HG02588 (cell line): ENCODE measurements around the gene SMC1A.
"Not testable (repeated sequence)": the region's sequence is repeated elsewhere in the genome, so short reads cannot be mapped to it uniquely, and the experiment has no call there.

Experiments
- ATAC-seq: cut with Tn5 transposase; IDR thresholded peaks from one replicate; pipeline ENCODE4 v1.9.1; 2021; ENCODE audit warnings: mild to moderate bottlenecking, moderate library complexity; ENCODE audit not compliant: unreplicated experiment

The SMC1A gene

GRCh38 chrX:53422861-53423306 is 430 bp upstream of the SMC1A start, which contains the start of gene RIBC1:
TSS of gene RIBC1 (plus strand) at chrX:53422873. CDS start at chrX:53426277, 3,404 bp downstream.
- no peak for ATAC-seq

DNA sequence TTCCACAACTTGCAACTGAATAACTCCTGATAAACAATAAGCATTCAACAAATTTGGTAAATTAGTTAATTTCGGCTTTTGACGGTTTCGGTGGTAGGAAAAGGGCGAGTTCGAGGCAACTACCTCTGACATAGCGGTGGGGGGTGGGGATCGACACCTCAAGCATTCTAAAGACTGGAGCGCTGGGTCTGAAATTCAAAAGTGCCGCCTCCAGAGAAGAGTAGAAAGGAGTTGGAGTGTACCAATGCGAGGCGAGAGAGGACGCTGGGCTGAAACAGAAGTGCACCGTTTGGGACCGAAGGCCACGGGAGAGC is 725 bp downstream of the SMC1A start:
- ATAC-seq: peak; percentile 3

GRCh38 chrX:53421125-53421524 is 1.3 kb downstream of the SMC1A start:
- no peak for ATAC-seq

- ATAC-seq: not testable (repeated sequence)
These were observed 2.1 kb downstream of the SMC1A start for GRCh38 chrX:53420351-53420750.

DNA sequence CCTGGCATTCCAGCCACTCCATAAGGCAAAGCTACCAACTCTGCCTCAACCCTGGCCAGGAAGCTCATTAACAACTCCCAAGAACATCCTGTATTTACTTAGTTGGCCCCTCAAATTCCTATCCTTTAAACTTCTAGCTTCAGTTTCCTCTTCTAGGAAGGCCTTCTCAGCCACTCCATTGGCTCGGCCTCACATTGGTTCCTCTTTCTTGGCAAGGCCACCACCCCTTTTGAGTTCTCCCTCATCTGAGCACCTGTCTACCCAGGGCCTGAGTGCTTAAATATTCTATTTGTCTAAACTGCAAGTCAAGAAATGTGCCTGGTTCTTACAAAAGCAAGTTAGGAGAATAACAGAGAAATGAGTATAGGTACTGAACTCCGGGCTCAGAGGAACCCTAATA is 10.0 kb downstream of the SMC1A start:
- no peak for ATAC-seq

DNA sequence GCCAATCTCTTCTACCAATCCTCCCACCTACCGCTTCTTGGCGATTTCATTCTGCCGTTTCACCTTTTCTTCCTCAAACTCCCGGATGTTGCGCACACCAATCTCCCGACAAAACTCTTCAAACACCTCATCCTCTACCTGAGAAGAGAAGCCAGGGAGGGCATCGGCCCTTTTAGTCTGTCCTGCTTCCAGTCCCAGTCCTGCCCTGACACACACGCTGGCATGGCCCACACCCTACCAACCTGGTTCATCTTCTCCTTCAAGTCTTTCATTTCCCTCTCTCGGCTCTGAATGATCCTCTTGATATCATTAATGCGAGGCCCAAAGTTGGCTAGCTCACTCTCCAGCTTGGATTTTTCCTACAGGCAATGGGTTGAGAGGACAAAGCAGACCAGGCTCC is 18.9 kb downstream of the SMC1A start:
- no peak for ATAC-seq

DNA sequence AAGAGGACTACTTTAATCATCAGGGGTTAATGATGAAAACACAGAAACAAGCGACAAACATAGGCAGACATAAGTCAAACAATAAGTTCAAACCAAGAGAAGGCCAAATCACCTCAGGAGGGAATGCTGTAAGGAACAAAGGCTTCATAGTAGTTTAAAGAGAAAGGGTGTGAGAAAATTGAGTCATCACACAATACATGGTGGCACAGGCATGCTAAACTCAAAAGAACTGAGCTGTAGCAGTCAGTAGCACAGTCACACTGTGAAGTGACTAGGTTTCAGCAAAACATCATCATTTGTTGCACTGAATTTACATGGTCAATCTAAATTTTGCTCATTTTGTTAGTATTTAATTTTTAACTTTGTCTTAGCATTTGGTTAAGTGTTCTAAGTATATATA is 24.2 kb downstream of the SMC1A start:
- ATAC-seq: no peak

DNA sequence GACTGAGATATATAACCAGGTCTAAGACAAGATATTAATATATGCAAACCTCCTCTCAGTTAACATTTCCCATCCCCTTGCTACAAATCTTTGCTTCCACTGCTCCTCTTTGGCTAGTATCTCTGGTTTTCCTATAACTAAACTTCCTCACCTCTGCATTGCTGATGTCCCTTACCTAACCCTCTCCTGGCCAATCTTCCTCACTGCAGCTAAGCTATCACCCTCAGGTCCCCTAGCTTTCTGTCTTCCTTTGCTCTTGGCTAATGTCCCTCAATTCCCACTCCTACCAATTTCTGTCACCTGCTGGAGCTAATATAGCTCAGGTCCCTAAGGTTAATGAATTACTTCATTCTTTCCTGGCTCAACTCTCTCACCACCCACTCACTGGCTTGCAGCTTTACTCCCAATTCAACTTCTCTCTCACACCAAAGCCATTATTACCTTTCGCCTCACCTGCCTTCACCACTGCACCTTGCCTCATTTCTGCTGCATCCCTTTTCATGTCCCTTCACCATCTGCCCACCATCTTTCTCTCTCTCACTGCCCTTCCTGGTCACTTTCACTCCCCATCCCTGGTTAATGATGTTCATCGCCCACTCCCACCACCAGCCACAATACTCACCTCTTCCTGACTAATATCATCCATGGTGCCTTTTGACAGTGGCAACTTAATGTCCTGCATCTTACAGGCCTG is 26.7 kb downstream of the SMC1A start:
- no peak for ATAC-seq

GRCh38 chrX:53383376-53384076 is 38.9 kb downstream of the SMC1A start:
- ATAC-seq: no peak

GRCh38 chrX:53379747-53380146 is 42.7 kb downstream of the SMC1A start:
- no peak for ATAC-seq

DNA sequence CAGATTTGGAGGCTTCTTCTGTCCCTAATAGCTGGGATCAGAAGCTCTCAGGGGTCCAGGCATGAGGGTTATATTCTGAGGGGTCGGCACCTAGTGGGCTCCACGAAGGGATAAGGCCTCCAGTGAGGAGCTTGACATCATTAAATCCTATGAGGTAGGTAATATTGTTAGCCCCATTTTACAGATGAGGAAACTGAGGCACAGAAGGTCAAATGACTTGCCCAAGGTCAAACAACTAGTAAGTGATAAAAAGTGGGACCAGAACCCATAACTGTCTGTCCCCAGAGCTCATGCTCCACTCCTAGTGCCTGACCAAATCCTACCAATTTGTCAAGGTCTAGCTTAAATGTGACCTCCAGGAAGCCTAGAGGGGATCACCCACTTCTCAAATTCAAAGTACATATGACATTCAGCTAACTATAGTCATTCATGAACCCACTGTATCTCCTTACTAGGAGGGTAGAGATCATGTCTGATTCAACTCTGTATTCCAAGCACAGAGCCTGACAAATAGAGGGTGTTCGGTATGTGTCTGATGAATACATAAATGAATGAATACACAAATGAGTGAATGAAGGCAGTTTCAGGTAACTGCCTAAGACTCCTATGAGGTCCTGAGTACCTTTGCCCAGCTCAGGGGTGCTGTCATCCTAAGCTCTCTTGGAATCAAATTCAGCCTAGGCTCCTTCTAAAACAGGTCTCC is 43.3 kb downstream of the SMC1A start:
- ATAC-seq: no peak

- ATAC-seq: no peak
These were observed 45.0 kb downstream of the SMC1A start for GRCh38 chrX:53377464-53377863.

DNA sequence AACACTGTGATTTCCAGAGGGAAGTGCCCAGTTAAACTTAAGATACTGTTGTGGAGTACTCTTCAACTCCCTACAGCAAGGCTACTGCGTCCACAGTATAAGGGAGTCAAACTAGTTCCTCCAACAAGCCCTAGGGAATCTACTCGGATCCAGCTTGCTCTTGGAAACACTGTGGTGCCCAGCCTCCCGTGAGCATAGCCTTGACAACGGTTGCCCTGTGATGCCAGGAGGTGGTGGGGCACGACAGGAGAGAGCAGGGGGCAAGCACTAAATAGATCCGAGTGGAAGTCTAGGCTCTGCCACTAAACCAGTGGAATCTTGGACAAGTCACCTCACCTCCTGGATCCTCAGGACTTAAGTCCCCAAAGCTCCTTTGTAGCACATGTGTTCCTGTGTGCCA is 45.6 kb downstream of the SMC1A start:
- ATAC-seq: no peak

- no peak for ATAC-seq
These were observed 47.5 kb downstream of the SMC1A start for GRCh38 chrX:53374923-53375322.

- no peak for ATAC-seq
These were observed 48.1 kb downstream of the SMC1A start for GRCh38 chrX:53374222-53374820.

GRCh38 chrX:53373307-53373706 is 49.1 kb downstream of the SMC1A start:
- no peak for ATAC-seq

DNA sequence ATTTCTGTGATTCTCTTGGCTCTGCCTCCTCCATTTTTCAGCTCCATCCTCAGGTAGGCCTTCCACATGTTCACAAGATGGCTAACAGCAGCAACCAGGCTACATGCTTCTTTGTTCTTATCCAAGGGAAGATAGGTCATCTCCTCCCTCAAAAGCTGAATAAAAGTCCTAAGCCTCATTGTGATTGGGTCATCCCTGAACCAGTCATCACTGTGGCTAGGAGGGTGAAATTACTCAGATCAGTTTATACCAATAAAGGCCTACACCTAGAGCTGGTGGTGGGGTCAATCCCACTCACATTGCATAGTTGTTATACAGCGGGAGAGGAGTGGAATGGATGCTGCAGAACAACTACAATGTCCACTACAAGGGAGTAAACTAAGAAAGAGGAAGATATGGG is 56.0 kb downstream of the SMC1A start:
- ATAC-seq: not testable (repeated sequence)

GRCh38 chrX:53362449-53362848 is 60.0 kb downstream of the SMC1A start:
- ATAC-seq: no peak

DNA sequence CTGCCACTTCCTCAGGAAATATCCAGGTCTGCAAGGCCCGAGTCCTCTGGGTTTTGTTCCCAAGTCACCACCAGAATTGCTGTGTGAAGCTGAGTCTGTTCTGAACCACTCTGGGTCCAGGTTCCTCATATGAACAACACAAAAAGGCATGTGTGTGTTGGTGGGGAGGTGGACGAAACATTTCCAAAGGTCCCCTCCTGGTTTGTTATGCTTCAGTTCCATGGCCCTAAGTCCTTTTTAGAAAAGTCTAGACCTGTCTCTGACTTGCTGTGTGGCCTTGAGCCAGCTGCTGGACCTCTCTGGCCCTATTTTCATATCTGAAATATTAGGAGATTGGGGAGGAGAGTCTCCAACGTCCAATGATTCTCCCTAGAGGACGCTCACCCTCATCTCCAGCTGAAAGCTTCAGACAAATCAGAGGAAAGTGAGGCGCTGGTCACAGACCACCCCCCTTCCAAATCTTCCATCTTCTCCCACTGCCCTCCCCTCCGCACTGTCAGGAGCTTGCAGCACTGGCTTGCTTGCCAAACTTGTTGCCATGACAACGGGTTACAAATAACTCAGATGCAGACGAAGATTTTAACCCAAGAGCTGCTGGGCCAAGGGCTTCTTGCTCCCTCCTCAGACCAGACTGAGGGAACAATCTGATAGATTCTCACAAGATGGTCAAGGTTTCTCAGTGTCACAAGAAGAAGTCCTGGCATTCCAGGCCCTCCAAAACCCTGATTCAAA is 64.5 kb downstream of the SMC1A start:
- ATAC-seq: no peak

DNA sequence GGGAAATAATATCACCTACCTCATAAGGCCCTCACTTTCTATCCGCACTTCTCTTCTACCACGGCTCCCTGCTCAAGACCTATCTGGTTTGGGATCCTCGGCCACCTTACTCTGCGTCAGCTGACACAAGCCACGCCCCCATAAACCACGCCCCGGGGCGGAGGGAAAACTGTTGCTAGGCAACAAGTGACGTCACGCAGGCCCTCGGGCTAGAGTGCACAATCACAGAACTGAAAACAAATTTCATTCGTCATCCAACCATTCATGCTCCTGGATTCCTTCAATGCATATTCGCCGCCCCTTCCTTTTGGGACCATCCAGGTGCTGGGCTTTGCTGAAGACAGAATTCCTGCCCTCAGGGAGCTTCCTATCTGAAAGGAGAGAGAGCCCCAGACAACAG is 66.3 kb downstream of the SMC1A start:
- ATAC-seq: no peak

- no peak for ATAC-seq
These were observed 67.8 kb downstream of the SMC1A start for GRCh38 chrX:53354669-53355068.
